Ectodermal cell (in vitro differentiated cells): ENCODE measurements around the gene ARHGEF3.
"Not testable (repeated sequence)": the region's sequence is repeated elsewhere in the genome, so short reads cannot be mapped to it uniquely, and the experiment has no call there.

ENCODE experiments used
- H3K27ac ChIP-seq: 2 replicates; pipeline ENCODE4 v1.7.0; 2013; ENCODE audit warnings: mild to moderate bottlenecking, low read depth, low read length; ENCODE audit not compliant: insufficient read depth, poor library complexity, severe bottlenecking
- H3K27me3 ChIP-seq: 2 replicates; pipeline ENCODE4 v1.7.0; 2013; ENCODE audit warnings: mild to moderate bottlenecking, low read length; ENCODE audit not compliant: insufficient read depth, control insufficient read depth, poor library complexity, severe bottlenecking
- H3K36me3 ChIP-seq: one replicate; pipeline ENCODE4 v1.7.0; 2013; ENCODE audit warnings: low read length; ENCODE audit not compliant: control insufficient read depth, insufficient read depth
- H3K4me1 ChIP-seq: one replicate; pipeline ENCODE4 v1.7.0; 2013; ENCODE audit warnings: low read length; ENCODE audit not compliant: control insufficient read depth, insufficient read depth
- H3K4me3 ChIP-seq: 2 replicates; pipeline ENCODE4 v1.7.0; 2013; ENCODE audit warnings: low read depth, low read length, control low read depth; ENCODE audit not compliant: insufficient read depth
- H3K9me3 ChIP-seq: 2 replicates; pipeline ENCODE4 v1.7.0; 2013; ENCODE audit warnings: mild to moderate bottlenecking, low read length, moderate library complexity; ENCODE audit not compliant: control insufficient read depth
- WGBS, 2 experiments: methylation state at CpG; one replicate each; pipeline ENCODE4 v1.1.7; 2013; ENCODE audit warnings: missing lambda C conversion rate in 2 of 2; 5-methylcytosine and 5-hydroxymethylcytosine counted together

ARHGEF3 gene

DNA sequence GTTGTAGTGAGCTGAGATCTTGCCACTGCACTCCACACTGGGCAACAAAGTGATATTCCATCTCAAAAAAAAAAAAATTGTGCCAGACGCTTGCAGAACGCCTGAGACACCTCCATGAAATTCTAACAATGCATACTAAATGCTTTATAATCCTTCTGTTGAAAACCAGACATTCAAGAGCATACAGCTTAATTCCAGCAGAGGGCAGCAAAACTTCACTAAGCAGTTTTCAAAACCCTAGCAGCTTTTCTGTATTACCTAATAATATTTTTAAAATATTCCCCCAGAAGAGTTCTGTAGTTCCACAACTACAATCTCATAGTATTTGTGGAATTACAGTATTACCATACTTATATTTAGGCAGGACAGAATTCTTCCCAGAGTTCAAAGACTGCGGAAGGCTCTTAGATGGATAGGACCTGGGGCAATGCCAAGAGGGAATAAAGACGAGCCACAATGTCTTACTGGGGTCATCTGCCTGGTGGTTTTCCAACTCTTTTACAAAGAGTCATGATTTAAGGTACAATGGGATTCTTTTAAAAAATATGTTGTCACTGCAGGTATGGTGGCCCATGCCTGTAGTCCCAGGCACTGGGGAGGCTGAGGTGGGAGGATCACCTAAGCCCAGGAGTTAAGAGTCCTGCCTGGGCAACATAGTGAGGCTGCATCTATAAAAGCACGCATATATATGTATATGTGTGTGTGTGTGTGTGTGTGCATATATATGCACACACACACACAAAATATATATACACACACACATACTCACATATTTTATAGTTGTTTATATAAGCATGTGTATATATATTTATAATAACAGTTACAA, 99.0 kb downstream of the ARHGEF3 start:
- H3K27ac ChIP-seq: no peak overlapping the region
- no peaks in the 10 kb centered on the region for H3K36me3 ChIP-seq
- H3K4me3 ChIP-seq: no peak overlapping the region
- no peaks in the 10 kb centered on the region for H3K27me3 ChIP-seq
- H3K9me3 ChIP-seq: no peaks in the 10 kb centered on the region
- WGBS, 2 experiments: 55 to 57% methylated on average over 4 of the region's 5 CpGs
- no peaks in the 10 kb centered on the region for H3K4me1 ChIP-seq

- Histone ChIP-seq H3K27me3 (no peaks in the 10 kb centered on the region), H3K9me3 (no peaks in the 10 kb centered on the region), H3K36me3 (no peaks in the 10 kb centered on the region), H3K4me1 (no peaks in the 10 kb centered on the region), H3K27ac (no peak overlapping the region), H3K4me3 (no peak overlapping the region)
- WGBS, 2 experiments: 66 to 69% methylated on average over 4 of the region's 4 CpGs
Observed at GRCh38 chr3:56700151-56700550, 101.6 kb downstream of the ARHGEF3 start.

DNA sequence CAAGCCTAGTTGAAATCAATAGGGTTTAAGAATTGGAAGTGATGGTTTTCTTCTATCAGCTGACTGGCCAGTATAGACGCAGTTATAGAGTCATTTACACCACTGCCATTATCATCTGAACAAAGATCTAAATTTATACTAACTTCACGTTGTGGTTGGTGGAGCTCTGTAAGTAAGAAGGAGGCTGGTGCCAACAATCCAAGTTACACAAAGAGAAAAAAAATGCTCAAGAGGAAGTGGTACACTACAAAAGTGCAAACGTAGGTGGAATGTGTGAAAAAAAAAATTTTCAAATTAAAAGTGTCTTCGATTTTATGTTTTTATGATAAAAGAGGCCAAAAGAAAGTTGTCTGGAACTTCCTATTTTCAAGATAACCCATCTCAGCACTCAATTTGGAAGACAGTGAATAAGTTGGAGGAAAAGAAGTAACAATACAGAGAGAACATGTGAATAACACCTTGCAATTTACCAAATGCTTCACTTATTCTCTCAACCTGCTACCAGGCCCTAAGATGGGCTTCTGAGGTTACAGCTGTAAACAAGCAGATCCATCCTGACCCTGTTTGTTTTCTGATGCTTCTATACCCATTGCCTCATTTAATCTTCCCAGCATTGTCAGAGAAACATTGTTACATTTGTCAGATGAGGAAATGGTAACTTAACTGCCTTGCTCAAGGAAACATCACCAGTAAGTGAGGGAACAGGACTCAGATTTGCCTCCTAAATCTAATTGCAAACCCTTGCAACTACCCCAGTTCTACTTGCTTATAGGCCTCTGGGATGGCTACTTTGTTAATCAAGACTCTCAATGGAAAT, 106.7 kb downstream of the ARHGEF3 start:
- no peak overlapping the region for H3K27ac ChIP-seq
- H3K27me3 ChIP-seq: no peaks in the 10 kb centered on the region
- no peaks in the 10 kb centered on the region for H3K4me1 ChIP-seq
- H3K9me3 ChIP-seq: no peaks in the 10 kb centered on the region
- H3K4me3 ChIP-seq: no peak overlapping the region
- H3K36me3 ChIP-seq: no peaks in the 10 kb centered on the region
- 89 to 90% methylated on average over 3 to 4 of the region's 4 CpGs for WGBS, 2 experiments

DNA sequence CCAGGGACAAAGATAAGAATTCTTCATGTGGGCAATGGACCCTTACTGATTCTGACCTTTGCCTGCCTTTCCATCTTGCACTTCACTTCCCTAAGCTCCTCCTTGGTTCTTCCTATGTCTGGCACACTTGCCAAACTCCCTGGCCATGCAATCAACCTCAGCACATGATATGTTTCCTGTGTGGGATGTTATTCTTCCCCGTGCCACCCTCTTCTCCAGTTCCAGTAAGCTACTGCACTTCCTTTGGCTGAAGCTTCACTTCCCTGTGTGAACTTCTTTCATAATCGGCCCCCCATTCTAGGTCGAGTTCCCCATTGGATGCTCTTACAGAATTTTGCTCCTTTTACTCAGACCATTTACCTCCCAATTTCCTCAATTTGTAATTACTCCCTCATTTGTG, 108.0 kb downstream of the ARHGEF3 start:
- no peaks in the 10 kb centered on the region for H3K9me3 ChIP-seq
- no peaks in the 10 kb centered on the region for H3K36me3 ChIP-seq
- 90 to 91% methylated on average over 3 of the region's 3 CpGs for WGBS, 2 experiments
- no peak overlapping the region for H3K4me3 ChIP-seq
- no peaks in the 10 kb centered on the region for H3K27me3 ChIP-seq
- H3K4me1 ChIP-seq: no peaks in the 10 kb centered on the region
- H3K27ac ChIP-seq: no peak overlapping the region

DNA sequence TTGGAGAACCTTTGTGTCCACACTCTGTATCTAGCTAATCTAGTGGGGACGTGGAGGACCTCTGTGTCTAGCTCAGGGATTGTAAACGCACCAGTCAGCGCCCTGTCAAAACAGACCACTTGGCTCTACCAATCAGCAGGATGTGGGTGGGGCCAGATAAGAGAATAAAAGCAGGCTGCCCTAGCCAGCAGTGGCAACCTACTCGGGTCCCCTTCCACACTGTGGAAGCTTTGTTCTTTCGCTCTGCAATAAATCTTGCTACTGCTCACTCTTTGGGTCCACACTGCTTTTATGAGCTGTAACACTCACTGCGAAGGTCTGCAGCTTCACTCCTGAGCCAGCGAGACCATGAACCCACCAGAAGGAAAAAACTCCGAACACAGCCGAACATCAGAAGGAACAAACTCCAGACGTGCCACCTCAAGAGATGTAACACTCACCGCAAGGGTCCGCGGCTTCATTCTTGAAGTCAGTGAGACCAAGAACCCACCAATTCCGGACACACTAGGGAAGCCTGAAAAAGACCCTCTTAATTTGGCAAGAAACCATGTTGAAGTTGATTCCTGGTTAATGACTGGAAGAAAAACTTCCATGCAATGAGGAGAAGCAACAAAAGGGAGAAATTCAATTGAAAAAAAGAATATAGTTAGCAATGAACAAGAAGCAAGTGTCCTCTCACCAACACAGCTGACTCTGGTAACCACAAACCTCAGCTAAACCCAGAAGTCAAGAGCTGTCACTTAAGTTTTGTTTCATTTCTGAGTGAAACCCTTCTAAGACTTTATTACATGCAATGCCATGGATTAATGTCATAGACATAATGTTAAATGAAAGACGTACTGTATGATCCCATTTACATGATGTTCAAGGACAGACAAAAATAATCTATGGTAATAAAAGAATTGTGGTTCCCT, 109.0 kb downstream of the ARHGEF3 start:
- 91 to 93% methylated on average over 15 of the region's 15 CpGs for WGBS, 2 experiments
- H3K4me3 ChIP-seq, H3K27me3 ChIP-seq, H3K27ac ChIP-seq, H3K36me3 ChIP-seq, H3K4me1 ChIP-seq, H3K9me3 ChIP-seq: not testable (repeated sequence)

DNA sequence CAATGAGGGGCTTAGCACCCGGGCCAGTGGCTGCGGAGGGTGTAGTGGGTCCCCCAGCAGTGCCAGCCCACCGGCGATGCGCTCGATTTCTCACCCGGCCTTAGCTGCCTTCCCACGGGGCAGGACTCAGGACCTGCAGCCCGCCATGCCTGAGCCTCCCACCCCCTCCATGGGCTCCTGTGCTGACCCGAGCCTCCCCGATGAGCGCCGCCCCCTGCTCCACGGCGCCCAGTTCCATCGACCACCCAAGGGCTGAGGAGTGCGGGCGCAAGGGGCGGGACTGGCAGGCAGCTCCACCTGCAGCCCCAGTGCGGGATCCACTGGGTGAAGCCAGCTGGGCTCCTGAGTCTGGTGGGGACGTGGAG, 109.8 kb downstream of the ARHGEF3 start:
- H3K36me3 ChIP-seq, H3K9me3 ChIP-seq, H3K27ac ChIP-seq, H3K4me3 ChIP-seq, H3K27me3 ChIP-seq, H3K4me1 ChIP-seq: not testable (repeated sequence)
- 96% methylated on average over 19 to 20 of the region's 21 CpGs for WGBS, 2 experiments

DNA sequence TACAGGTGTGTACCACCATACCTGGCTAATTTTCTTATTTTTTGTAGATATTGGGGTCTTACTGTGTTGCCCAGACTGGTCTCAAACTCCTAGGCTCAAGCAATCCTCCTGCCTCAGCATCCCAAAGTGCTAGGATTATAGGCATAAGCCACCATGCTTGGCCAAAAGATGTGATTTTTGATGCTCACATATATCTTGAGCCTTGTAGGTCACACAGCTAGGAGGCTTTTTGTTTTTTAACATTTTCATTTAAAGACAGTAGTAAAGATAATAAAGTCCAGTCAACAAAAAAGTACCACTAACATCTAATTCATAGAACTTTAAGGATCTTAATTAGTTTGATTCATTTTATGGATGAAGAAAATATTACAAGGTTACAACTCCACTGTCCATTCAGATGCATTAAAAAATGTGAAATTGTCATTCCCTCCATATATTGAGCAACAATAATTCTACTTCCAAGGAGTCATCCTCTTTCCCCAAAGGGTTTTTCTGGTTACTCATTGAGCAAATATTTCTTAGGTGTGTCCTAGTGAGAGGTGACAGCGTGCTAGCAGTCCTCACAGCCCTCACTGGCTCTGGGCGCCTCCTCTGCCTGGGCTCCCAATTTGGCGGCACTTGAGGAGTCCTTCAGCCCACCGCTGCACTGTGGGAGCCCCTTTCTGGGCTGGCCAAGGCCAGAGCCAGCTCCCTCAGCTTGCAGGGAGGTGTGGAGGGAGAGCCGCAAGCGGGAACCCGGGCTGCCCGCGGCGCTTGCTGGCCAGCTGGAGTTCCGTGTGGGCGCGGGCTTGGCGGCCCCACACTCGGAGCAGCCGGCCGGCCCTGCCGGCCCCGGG, 110.4 kb downstream of the ARHGEF3 start:
- Histone ChIP-seq H3K27ac (no peak overlapping the region), H3K9me3 (no peaks in the 10 kb centered on the region), H3K36me3 (no peaks in the 10 kb centered on the region), H3K4me1 (no peaks in the 10 kb centered on the region), H3K27me3 (no peaks in the 10 kb centered on the region), H3K4me3 (no peak overlapping the region)
- 96 to 98% methylated on average over 19 of the region's 19 CpGs for WGBS, 2 experiments

DNA sequence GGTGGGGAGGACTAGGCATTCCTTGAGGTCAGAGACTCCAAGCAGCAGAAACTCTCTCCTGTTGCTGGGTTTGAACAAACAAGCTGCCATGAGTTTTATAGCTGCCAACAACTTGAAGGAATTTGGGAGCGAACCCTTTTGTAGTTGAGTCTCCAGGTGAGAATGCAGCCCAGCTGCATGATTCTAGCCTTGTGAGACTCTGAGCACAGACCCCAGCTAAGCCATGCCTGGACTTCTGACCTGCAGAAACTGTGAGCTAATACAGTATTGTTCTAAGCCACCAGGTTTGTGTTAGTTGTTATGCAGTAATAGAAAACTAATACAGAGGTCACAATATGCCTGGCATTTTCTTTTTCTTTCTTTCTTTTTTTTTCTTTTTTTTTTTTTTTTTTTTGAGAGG, 112.4 kb downstream of the ARHGEF3 start:
- no peak overlapping the region for H3K4me3 ChIP-seq
- no peaks in the 10 kb centered on the region for H3K27me3 ChIP-seq
- H3K36me3 ChIP-seq: no peaks in the 10 kb centered on the region
- WGBS, 2 experiments: 93% methylated on average over 1 of the region's 1 CpG
- H3K9me3 ChIP-seq: no peaks in the 10 kb centered on the region
- H3K4me1 ChIP-seq: no peaks in the 10 kb centered on the region
- no peak overlapping the region for H3K27ac ChIP-seq

GRCh38 chr3:56688191-56688590, 113.6 kb downstream of the ARHGEF3 start:
- H3K4me3 ChIP-seq: no peak overlapping the region
- WGBS, 2 experiments: 93 to 100% methylated on average over 1 of the region's 1 CpG
- no peaks in the 10 kb centered on the region for H3K4me1 ChIP-seq
- H3K27me3 ChIP-seq: peaks cover 9% of the 10 kb centered on the region
- H3K27ac ChIP-seq: no peak overlapping the region
- peaks cover 3% of the 10 kb centered on the region for H3K9me3 ChIP-seq
- no peaks in the 10 kb centered on the region for H3K36me3 ChIP-seq
